NT2/D1 (cell line): ENCODE measurements around the gene SLC22A12.

Source experiments
- SUZ12 ChIP-seq: IDR thresholded peaks from 2 replicates; pipeline ENCODE4 v1.6.1; 2011; ENCODE audit not compliant: insufficient read length, insufficient read depth; ENCODE audit errors: extremely low read depth
- YY1 ChIP-seq: IDR thresholded peaks from 2 replicates; pipeline ENCODE4 v1.6.1; 2011; ENCODE audit not compliant: insufficient read length, insufficient read depth
- ZNF274 ChIP-seq: IDR thresholded peaks from 2 replicates; pipeline ENCODE4 v1.6.1; 2011; ENCODE audit warnings: mild to moderate bottlenecking, low read depth, low read length

DNA sequence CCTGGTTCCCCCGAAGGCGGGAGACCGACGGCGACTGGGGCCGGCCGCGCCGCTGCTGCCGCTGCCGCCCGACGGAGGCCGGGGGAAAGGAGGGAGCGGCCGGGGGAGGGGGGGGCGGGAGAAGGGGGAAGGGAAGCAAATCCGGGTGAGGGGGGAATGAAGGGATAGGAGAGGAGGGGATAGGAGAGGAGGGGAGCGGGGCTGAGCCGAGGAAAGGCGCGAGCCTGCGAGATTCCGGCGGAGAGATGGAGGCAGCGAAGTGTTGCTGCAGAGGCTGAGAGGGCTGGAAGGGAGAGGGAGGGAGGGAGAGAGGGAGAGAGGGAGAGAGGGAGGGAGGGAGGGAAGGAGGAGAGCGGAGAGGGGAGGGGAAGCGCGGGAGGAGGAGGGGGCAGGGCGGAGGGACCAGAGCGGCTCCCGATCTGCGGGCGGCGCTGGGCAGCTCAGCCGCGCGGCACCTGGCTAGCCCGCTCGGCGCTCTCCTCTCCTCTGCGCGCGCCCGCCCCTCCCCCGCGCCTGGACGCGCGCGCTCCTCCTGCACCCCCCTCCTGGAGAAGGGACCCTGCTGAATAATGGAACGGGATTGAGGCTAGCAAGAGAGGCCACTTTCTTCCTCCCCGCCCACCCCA is 52.3 kb downstream of the SLC22A12 start:
- TF ChIP-seq ZNF274 (no peak), SUZ12 (no peak), YY1 (no peak)
